Cardiac septum (tissue), 1 donor: ENCODE results near the gene CRMP1. TPM values are rescaled to one million over a fixed set of nuclear protein-coding genes. Genes with fewer than 3 reads are reported as not detected.

Source experiments
- DNase-seq: peaks from one replicate; pipeline ENCODE4 v3.0.0-alpha.2; 2020; ENCODE audit warnings: low spot score
- intact Hi-C: fragments of 100-400 bp; cut with DNase I; formaldehyde crosslinking; loops from one replicate; pipeline ENCODE4 v1.14.0; 2022
- microRNA-seq: library from miRNA; unstranded; fragments of <30 nt; microRNA quantifications from one replicate; pipeline ENCODE4 v1.2.0, GENCODE V29; 2020
- total RNA-seq: library from RNA; stranded (reverse); fragmentation: NEBNext Ultra II Directional; extraction: Animal tissue kit (Norgen Biotek cat#: 25700); gene quantifications from one replicate; pipeline ENCODE4 v1.2.1, GENCODE V29; 2021
- donor health status: DM: no; HTN: no; CAD: no.

The CRMP1 gene
- total RNA-seq, 1 donor from 2014 or later, result 1.9 TPM

GRCh38 chr4:5784960-5785611 lies 107.8 kb downstream of the CRMP1 start:
- intact Hi-C loops, result no loop called here
- peak; percentile 46 for DNase-seq

DNA sequence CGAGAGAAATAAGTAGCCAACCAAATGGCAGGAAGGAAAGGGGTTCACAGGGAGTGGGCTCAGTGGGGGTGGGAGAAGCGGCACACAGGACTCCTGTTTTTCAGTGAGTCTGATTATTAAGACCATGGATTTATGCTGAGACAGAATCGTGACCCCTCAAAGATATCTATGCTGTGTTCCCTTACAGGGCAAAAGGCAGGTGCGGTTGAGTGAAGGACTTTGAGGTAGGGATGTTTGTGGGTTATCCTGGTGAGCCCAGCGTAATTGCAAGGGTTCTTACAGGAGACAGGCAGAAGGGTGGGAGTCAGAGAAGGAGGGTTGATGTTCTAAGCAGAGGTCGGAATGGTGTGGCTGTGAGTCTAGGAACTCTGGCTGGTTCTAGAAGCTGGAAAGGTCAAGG lies 108.9 kb downstream of the CRMP1 start:
- intact Hi-C loops, result no loop called here
- peak; percentile 27 for DNase-seq

DNA sequence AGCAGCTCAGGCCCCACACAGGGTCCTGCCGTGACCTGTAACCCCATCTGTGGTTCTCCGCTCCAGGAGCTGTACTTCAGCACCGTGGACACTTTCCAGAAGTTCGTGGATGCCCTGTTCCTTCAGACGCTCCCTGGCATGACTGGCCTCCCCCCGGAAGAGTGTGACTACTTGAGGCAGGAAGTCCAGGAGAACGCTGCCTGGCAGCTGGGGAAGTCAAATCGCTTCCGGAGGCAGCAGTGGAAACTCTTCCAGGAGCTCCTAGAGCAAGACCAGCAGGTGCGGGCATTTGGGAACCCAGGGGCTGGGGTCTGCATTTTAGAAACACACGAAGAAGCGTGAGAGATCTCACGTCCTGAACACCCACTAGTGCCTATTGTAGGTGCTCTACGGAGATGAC lies 109.4 kb downstream of the CRMP1 start:
- intact Hi-C loops, result no loop called here

DNA sequence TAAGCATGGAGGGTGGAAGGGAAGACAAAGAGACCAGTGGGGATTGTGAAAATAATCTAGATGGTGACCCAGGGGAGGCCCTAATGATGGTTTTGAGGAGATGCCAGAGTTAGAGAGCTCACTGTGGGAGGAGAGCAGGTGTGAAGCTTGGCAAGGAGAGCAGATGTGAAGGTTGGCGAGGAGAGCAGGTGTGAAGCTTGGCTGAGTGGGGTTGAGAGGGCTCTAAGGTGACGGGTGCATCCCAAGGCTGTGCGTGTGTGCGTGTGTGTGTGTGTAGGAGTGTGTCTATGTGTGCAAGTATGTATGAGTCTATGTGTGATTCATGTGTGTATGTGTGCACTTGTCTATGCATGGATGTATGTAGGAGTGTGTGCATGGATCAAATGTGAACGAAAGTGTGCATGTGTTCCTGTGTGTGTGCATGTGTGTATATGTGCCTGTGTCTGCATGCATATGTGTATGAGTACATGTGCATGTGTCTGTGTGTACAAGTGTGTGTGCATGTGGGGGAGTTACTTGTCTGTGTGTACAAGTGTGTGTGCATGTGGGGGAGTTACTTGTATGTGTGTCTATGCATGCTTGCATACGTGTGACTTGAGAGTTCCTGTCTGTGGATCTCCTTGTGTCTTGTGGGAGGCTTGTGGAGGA lies 109.9 kb downstream of the CRMP1 start:
- DNase-seq, result peak; percentile 55
- intact Hi-C loops, result no loop called here

More for the DNA sequence above, 109.4 kb downstream of the CRMP1 start:
- peak; percentile 70 for DNase-seq

- intact Hi-C loops, result no loop called here
- DNase-seq, result peak; percentile 26
These were observed 111.2 kb downstream of the CRMP1 start for GRCh38 chr4:5781691-5782090.

DNA sequence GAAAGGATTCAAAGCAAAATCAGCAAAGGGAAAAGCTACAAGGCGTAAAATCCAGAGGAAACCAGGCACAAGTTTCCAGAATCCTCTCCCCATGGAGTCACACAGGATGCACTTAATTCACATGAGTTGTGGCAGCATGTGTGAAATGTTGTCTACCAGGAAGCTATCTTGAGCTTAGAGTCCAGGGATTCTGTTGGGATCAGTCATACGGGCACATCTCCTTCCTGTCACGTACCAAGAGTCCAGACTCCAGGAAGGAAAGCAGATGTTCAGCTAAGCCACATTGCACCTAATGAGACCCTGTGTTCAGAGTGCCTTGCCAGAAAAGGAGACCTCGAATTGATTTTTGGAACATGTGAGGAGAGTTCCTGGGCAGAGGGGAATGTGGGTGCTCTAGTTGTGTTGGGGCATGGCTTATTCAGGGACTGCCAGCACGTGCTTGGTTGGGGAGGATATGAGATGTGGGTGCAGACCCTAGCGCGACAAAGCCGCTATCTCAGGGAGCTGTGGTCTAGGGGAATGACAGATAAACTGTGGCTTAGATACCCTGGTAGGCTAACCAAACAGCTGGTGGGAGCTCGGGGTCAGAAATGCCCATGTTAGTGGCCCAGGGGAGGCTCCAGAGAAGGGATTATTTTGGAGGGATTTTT lies 111.9 kb downstream of the CRMP1 start:
- peak; percentile 55 for DNase-seq
- intact Hi-C loops, result no loop called here

GRCh38 chr4:5776510-5776909 lies 116.4 kb downstream of the CRMP1 start:
- intact Hi-C loops, result no loop called here
- DNase-seq, result no peak

DNA sequence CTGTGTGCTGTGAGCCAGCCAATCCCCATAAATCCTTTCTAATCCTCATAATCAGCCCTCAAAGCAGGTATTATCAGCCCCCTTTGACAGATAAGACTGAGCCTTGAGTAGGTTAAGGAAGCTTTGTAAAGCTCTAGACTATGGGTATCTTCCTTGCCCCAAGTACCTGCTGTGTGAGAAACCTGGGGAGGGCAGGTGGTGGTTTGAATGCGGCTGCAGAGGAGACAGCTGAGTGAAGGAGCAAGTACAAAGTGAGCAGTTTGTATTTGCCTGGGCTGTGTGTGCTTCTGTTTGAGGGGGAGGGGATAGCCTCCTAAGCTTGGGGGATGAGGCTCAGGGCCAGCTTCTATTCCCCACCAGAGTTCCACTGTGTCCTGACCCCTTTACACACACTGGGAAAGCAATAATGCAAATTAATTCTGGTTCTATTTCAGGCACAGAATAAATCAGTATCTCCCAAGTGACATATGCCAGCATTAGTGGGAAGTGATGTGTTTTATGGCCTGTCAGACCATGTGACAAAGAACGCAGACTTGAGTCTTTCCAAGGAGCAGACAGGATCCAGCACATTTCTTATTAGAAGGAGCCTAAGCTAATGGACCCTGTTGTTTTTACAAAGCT lies 118.4 kb downstream of the CRMP1 start:
- intact Hi-C loops, result no loop called here
- DNase-seq, result no peak

DNA sequence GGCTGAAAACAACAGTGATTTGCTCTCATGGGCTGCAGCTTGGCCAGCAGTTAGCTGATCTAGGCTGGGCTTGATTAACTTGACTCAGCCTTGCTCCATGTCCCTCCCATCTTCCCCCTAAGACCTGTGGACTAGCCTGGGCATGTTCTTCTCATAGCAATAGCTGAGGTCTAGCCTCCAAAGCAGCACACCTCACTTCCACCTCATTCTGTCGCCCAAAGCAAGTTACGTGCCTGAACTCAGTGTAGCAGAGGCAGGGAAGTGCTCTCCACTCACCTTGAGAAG lies 119.7 kb downstream of the CRMP1 start:
- DNase-seq, result no peak
- intact Hi-C loops, result no loop called here

DNA sequence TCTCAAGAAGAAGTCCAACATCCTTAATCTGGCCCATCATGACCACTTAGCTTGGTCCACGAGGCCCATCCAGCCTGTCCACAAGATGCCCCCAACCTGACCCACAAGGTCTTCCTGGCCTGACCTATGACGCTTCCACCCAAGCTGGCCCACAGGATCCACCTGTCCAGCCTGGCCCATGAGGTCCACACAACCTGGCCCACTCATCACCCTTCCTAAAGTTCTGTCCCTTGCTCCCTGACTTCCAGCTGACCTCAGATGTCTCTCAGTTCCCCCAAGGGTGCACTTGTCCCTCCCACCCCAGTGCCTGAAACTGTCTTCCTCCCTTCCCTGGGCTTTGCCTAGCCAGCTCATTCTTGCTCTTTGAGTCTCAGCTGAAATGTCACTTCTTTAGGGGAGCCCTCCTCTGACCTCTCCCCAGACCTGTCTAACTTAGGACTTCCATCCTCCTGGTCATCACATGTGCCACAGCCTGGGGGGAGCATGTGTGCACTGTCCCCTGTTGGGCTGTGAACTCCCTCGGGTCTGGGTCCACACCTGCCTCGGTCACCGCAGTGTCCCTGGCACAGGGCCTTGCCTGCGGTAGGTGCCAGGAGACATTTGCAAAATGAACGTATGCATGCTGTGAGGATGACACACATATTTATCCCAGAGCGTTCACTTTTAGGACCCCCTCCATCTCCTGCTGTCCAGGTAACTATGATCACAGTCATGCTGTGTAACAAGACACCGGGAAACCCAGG lies 120.2 kb downstream of the CRMP1 start:
- intact Hi-C loops, result no loop called here
- DNase-seq, result no peak

Small RNAs within 50 kb of the gene (microRNA-seq; reads per million reads assigned to microRNA genes)
- gene MIR378D1, result 3.1 reads per million

Other genes starting within 250 kb of the CRMP1 start
- 1.3 TPM for gene EVC2, start 184.5 kb downstream of the CRMP1 start, total RNA-seq
- gene EVC, start 181.9 kb downstream of the CRMP1 start, total RNA-seq, result 8.7 TPM
- 0.03 TPM for gene C4orf50, start 125.3 kb upstream of the CRMP1 start, total RNA-seq